ENCODE results near the gene KSR2. TPM values are rescaled to one million over a fixed set of nuclear protein-coding genes. Genes with fewer than 3 reads are reported as not detected.

Gene KSR2
- total RNA-seq, 1 donor from 2014 or later = not detected

- no peak for DNase-seq (ENCODE audit: low read depth)
These were observed 171.6 kb downstream of the KSR2 start for GRCh38 chr12:117797202-117797601.

GRCh38 chr12:117792877-117793424 lies 175.8 kb downstream of the KSR2 start:
- FAIRE-seq (no peak), DNase-seq (ENCODE audit: low read depth) (no peak)
- Histone ChIP-seq H3K27me3 (ENCODE audit: control insufficient read depth, insufficient read depth, low read length) (no peaks in the 10 kb centered on the region), H3K4me3 (ENCODE audit: low read depth, low read length) (no peak overlapping the region), H3K36me3 (ENCODE audit: control insufficient read depth, insufficient read depth, low read length) (no peaks in the 10 kb centered on the region)
- no peak for TF ChIP-seq CTCF (IDR thresholded peaks at IDR 0.05; ENCODE audit: insufficient read depth, low read length, severe bottlenecking)

More at GRCh38 chr12:117797202-117797601, 171.6 kb downstream of the KSR2 start:
- Histone ChIP-seq H3K27me3 (ENCODE audit: control insufficient read depth, insufficient read depth, low read length) (no peaks in the 10 kb centered on the region), H3K4me3 (ENCODE audit: low read depth, low read length) (no peak overlapping the region), H3K36me3 (ENCODE audit: control insufficient read depth, insufficient read depth, low read length) (no peaks in the 10 kb centered on the region)
- no peak for TF ChIP-seq CTCF (IDR thresholded peaks at IDR 0.05; ENCODE audit: insufficient read depth, low read length, severe bottlenecking)
- no peak for FAIRE-seq

- no peak for FAIRE-seq
- no peaks in the 10 kb centered on the region for H3K27me3 ChIP-seq (ENCODE audit: control insufficient read depth, insufficient read depth, low read length)
- H3K36me3 ChIP-seq (ENCODE audit: control insufficient read depth, insufficient read depth, low read length) = no peaks in the 10 kb centered on the region
- DNase-seq (ENCODE audit: low read depth) = no peak
- no peak overlapping the region for H3K4me3 ChIP-seq (ENCODE audit: low read depth, low read length)
- TF ChIP-seq CTCF (IDR thresholded peaks at IDR 0.05; ENCODE audit: insufficient read depth, low read length, severe bottlenecking) = no peak
These were observed 176.3 kb downstream of the KSR2 start for GRCh38 chr12:117792471-117792870.

GRCh38 chr12:117790948-117791347 lies 177.8 kb downstream of the KSR2 start:
- FAIRE-seq = no peak
- DNase-seq (ENCODE audit: low read depth) = no peak
- TF ChIP-seq CTCF (IDR thresholded peaks at IDR 0.05; ENCODE audit: insufficient read depth, low read length, severe bottlenecking) = no peak
- Histone ChIP-seq H3K4me3 (ENCODE audit: low read depth, low read length) (no peak overlapping the region), H3K36me3 (ENCODE audit: control insufficient read depth, insufficient read depth, low read length) (no peaks in the 10 kb centered on the region), H3K27me3 (ENCODE audit: control insufficient read depth, insufficient read depth, low read length) (no peaks in the 10 kb centered on the region)

- TF ChIP-seq CTCF (IDR thresholded peaks at IDR 0.05; ENCODE audit: insufficient read depth, low read length, severe bottlenecking) = no peak
- Histone ChIP-seq H3K4me3 (ENCODE audit: low read depth, low read length) (no peak overlapping the region), H3K36me3 (ENCODE audit: control insufficient read depth, insufficient read depth, low read length) (no peaks in the 10 kb centered on the region), H3K27me3 (ENCODE audit: control insufficient read depth, insufficient read depth, low read length) (no peaks in the 10 kb centered on the region)
- FAIRE-seq (no peak), DNase-seq (ENCODE audit: low read depth) (no peak)
These were observed 178.6 kb downstream of the KSR2 start for GRCh38 chr12:117790198-117790597.
